COR-L47 (cell line): Measurements from ENCODE around the gene IGF2BP2.
"Not testable (repeated sequence)": the region's sequence is repeated elsewhere in the genome, so short reads cannot be mapped to it uniquely, and the experiment has no call there.

Experiments used
- DNase-seq: peaks from one replicate; lab custom pipeline; 2025; lab: John Stamatoyannopoulos, UW

The IGF2BP2 gene

GRCh38 chr3:185837414-185837813, 12.6 kb upstream of the IGF2BP2 start:
- DNase-seq: no peak

- DNase-seq: no peak
Measured at GRCh38 chr3:185831990-185832389, 7.1 kb upstream of the IGF2BP2 start.

- no peak for DNase-seq
Measured at GRCh38 chr3:185831195-185831594, 6.4 kb upstream of the IGF2BP2 start.

GRCh38 chr3:185830018-185830797, 5.4 kb upstream of the IGF2BP2 start:
- DNase-seq: no peak

GRCh38 chr3:185828755-185829154, 3.9 kb upstream of the IGF2BP2 start:
- DNase-seq: no peak

GRCh38 chr3:185827595-185828344, 2.9 kb upstream of the IGF2BP2 start:
- no peak for DNase-seq

GRCh38 chr3:185825639-185826481, 1.0 kb upstream of the IGF2BP2 start:
- DNase-seq: no peak

GRCh38 chr3:185824051-185825005, 514 bp downstream of the IGF2BP2 start:
- DNase-seq: no peak

GRCh38 chr3:185823078-185824044, 1.5 kb downstream of the IGF2BP2 start:
- DNase-seq: no peak

GRCh38 chr3:185822221-185823000, 2.4 kb downstream of the IGF2BP2 start:
- no peak for DNase-seq

GRCh38 chr3:185820973-185821758, 3.7 kb downstream of the IGF2BP2 start:
- DNase-seq: no peak

GRCh38 chr3:185818267-185818875, 6.5 kb downstream of the IGF2BP2 start:
- no peak for DNase-seq

- no peak for DNase-seq
Measured at GRCh38 chr3:185815391-185816282, 9.2 kb downstream of the IGF2BP2 start.

- no peak for DNase-seq
Measured at GRCh38 chr3:185813691-185814215, 11.1 kb downstream of the IGF2BP2 start.

GRCh38 chr3:185813205-185813604, 11.6 kb downstream of the IGF2BP2 start:
- no peak for DNase-seq

- DNase-seq: no peak
Measured at GRCh38 chr3:185807445-185808068, 17.3 kb downstream of the IGF2BP2 start.

- not testable (repeated sequence) for DNase-seq
Measured at GRCh38 chr3:185798831-185799110, 26.1 kb downstream of the IGF2BP2 start.
